Right ventricle myocardium inferior (tissue), 1 donor: ENCODE results near the gene IL36RN. TPM values are rescaled to one million over a fixed set of nuclear protein-coding genes. Genes with fewer than 3 reads are reported as not detected.

ENCODE experiments used
- ATAC-seq: fragments of 200-7000 bp; cut with Tn5 transposase; one replicate; pipeline ENCODE4 v1.9.1; 2020; ENCODE audit warnings: mild to moderate bottlenecking, moderate library complexity
- DNase-seq: peaks from one replicate; pipeline ENCODE4 v3.0.0; 2021; ENCODE audit errors: missing footprints
- intact Hi-C: fragments of 100-400 bp; cut with DNase I; formaldehyde crosslinking; loops from one replicate; pipeline ENCODE4 v1.11.0; 2022
- long read RNA-seq: library from polyadenylated mRNA; unstranded; transcript quantifications from one replicate; pipeline ENCODE4 v2.0.0, GENCODE V29; 2021
- total RNA-seq: library from RNA; stranded (reverse); fragmentation: NEBNext Ultra II Directional; extraction: Animal tissue kit (Norgen Biotek cat#: 25700); gene quantifications from one replicate; pipeline ENCODE4 v1.2.1, GENCODE V29; 2021
- donor health status: DM: no; HTN: yes; CAD: no; lungs with severe emphysema.

IL36RN gene
- total RNA-seq, result not detected
- long read RNA-seq, result 0 reads

- no peak for ATAC-seq
- DNase-seq, result no peak
- intact Hi-C loops, result no loop called here
Observed at GRCh38 chr2:113058998-113059960, at the start of gene IL36RN. Gene IL36RN (plus strand): TSS chr2:113059198. CDS start chr2:113059439, 241 bp downstream.

- no peak for ATAC-seq
- no peak for DNase-seq
- intact Hi-C loops, result no loop called here
Observed at GRCh38 chr2:113009622-113010021, 49.4 kb upstream of the IL36RN start.

GRCh38 chr2:113010088-113010487, 48.9 kb upstream of the IL36RN start:
- DNase-seq, result no peak
- ATAC-seq, result no peak
- intact Hi-C loops, result no loop called here

GRCh38 chr2:113011108-113011507, 47.9 kb upstream of the IL36RN start:
- intact Hi-C loops, result no loop called here
- DNase-seq, result no peak
- no peak for ATAC-seq

GRCh38 chr2:113012436-113013335, 46.3 kb upstream of the IL36RN start:
- intact Hi-C loops, result no loop called here
- DNase-seq (no peak), ATAC-seq (no peak)

GRCh38 chr2:113013336-113013661, 45.7 kb upstream of the IL36RN start:
- no peak for ATAC-seq
- DNase-seq, result no peak
- intact Hi-C loops, result no loop called here

- DNase-seq (no peak), ATAC-seq (no peak)
- intact Hi-C loops, result no loop called here
Observed at GRCh38 chr2:113014067-113014466, 44.9 kb upstream of the IL36RN start.

GRCh38 chr2:113015042-113015441, 44.0 kb upstream of the IL36RN start:
- no peak for ATAC-seq

GRCh38 chr2:113015655-113016054, 43.3 kb upstream of the IL36RN start:
- intact Hi-C loops, result no loop called here
- DNase-seq (no peak), ATAC-seq (no peak)

More at GRCh38 chr2:113015042-113015441, 44.0 kb upstream of the IL36RN start:
- DNase-seq, result no peak
- intact Hi-C loops, result no loop called here

GRCh38 chr2:113018509-113018908, 40.5 kb upstream of the IL36RN start:
- ATAC-seq (no peak), DNase-seq (no peak)
- intact Hi-C loops, result no loop called here

- no peak for DNase-seq
- ATAC-seq, result no peak
- intact Hi-C loops, result no loop called here
Observed at GRCh38 chr2:113021312-113021711, 37.7 kb upstream of the IL36RN start.

GRCh38 chr2:113024764-113025163, 34.2 kb upstream of the IL36RN start:
- DNase-seq, result no peak
- no peak for ATAC-seq
- intact Hi-C loops, result no loop called here

- DNase-seq (no peak), ATAC-seq (no peak)
- intact Hi-C loops, result no loop called here
Observed at GRCh38 chr2:113025737-113026136, 33.3 kb upstream of the IL36RN start.

- DNase-seq, result no peak
- intact Hi-C loops, result no loop called here
- ATAC-seq, result no peak
Observed at GRCh38 chr2:113027691-113028090, 31.3 kb upstream of the IL36RN start.

- ATAC-seq (no peak), DNase-seq (no peak)
- intact Hi-C loops, result no loop called here
Observed at GRCh38 chr2:113028112-113028511, 30.9 kb upstream of the IL36RN start.

- DNase-seq (no peak), ATAC-seq (no peak)
- intact Hi-C loops, result no loop called here
Observed at GRCh38 chr2:113032737-113033136, 26.3 kb upstream of the IL36RN start.

- intact Hi-C loops, result no loop called here
- ATAC-seq (no peak), DNase-seq (no peak)
Observed at GRCh38 chr2:113034016-113034415, 25.0 kb upstream of the IL36RN start.

GRCh38 chr2:113036763-113037162, 22.2 kb upstream of the IL36RN start:
- DNase-seq (no peak), ATAC-seq (no peak)
- intact Hi-C loops, result no loop called here

GRCh38 chr2:113038291-113038690, 20.7 kb upstream of the IL36RN start:
- intact Hi-C loops, result no loop called here
- DNase-seq (no peak), ATAC-seq (no peak)

GRCh38 chr2:113039158-113039557, 19.8 kb upstream of the IL36RN start:
- intact Hi-C loops, result no loop called here
- no peak for ATAC-seq
- no peak for DNase-seq
